EH (cell line): ENCODE data around the gene PTPRA.
A peak's percentile ranks its signal among the peaks of the same experiment; 100 is the strongest.

ENCODE experiments used
- DNase-seq: peaks from one replicate; pipeline ENCODE4 v3.0.0-alpha.2; 2015; ENCODE audit warnings: low read depth

PTPRA gene

GRCh38 chr20:2849529-2849928 lies 23.8 kb upstream of the PTPRA start:
- no peak for DNase-seq

DNA sequence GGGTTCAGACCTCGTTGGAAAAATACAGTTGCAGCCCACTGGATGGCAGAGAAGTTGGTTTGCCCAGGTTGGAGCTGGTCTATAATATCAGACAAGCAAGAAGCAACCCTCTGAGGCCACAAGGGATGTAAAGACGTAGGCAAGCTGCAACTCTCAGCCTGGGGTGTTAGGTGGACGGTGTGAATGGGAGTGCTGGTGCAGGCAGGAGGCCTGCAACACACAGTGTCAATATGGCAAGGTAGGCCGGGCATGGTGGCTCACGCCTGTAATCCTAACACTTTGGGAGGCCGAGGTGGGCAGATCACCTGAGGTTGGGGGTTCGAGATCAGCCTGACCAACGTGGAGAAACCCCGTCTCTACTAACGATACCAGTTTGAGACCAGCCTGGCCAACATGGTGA lies 22.2 kb upstream of the PTPRA start:
- DNase-seq = no peak

DNA sequence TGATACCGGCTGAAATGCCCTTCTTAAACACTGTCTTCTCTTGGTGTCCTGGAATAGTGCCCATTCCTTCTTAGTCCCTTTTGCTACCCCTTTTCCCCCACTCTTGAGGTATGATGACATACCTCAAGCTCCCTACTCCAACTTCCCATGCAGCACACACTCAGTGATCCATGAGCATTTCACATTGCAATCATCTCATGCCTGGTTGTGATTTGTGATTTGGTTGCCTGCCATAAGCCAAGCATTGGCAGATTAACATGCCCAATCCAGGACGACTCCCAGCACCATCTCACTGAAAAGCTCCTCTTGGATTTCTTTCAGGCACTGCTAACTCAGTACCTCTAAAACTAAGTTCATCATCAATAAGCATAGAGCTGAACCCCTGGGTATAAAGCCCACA lies 14.7 kb upstream of the PTPRA start:
- DNase-seq = no peak

DNA sequence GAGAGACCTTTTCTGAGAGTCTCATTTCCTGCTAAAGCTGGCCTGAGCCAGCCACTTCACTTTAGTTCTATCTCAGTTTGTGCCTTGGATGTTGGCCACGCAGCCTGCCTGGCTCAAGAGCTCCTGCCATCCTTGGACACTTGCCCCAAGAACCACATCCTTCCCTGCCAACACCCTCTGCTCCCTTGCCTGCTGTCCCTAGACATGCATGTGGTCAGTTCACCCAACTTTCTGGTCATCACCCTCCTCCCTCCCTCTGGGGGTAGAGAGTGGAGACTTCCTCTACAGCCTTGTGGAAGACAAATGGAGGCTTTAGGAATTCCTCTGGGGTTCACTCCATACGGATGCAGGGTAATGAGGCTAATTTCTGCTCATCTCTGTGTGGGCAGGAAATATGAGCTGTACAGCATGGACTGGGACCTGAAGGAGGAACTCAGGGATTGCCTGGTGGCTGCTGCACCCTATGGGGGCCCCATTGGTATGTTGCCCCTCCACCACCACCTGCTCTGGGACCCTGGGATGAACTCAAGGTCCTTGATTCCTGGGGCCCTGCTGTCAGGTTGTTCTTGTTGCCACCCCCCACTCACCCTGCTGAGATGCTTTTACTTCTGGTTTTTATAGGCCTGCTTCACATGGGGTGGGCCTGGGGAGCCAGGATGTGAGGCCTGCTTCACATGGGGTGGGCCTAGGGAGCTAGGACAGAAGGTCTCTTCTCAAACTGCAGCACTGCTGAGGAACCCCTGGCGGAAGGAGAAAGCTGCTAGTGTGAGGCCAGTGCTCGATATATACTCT lies 13.8 kb upstream of the PTPRA start:
- DNase-seq = peak; percentile 90

GRCh38 chr20:2864626-2865025 lies 8.7 kb upstream of the PTPRA start:
- no peak for DNase-seq

DNA sequence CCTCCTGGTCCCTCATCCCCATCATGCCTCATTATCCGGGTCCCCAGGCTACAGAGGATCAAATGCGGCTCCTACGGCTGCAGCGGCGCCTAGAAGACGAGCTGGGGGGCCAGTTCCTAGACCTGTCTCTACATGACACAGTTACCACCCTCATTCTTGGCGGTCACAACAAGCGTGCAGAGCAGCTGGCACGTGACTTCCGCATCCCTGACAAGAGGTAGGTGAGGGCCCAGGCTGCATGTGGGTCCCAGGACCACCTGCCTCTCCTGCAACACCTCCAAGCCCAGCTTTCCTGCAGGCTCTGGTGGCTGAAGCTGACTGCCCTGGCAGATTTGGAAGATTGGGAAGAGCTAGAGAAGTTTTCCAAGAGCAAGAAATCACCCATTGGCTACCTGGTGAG lies 8.2 kb upstream of the PTPRA start:
- no peak for DNase-seq

DNA sequence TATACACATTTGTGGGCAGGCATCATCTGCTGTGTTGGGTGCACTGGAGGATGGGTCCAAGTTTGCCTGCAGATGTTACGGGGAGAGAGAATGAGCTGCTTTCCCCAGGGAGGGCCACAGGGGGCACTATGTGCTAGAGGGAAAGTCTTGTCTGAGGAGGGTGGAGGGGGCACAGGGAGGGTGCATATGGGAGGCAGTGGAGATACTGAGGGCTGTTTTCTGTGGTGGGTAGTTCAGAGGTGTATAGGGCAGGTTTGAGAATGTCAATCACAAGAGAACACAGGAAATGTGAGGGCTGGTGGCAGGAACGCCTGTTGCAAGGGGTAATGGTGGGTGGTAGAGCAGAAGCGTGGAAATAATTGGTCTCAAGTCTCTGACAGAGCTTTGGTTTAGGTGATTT lies 7.7 kb upstream of the PTPRA start:
- DNase-seq = no peak

- DNase-seq = no peak
Observed at GRCh38 chr20:2866236-2866635, 7.0 kb upstream of the PTPRA start.

DNA sequence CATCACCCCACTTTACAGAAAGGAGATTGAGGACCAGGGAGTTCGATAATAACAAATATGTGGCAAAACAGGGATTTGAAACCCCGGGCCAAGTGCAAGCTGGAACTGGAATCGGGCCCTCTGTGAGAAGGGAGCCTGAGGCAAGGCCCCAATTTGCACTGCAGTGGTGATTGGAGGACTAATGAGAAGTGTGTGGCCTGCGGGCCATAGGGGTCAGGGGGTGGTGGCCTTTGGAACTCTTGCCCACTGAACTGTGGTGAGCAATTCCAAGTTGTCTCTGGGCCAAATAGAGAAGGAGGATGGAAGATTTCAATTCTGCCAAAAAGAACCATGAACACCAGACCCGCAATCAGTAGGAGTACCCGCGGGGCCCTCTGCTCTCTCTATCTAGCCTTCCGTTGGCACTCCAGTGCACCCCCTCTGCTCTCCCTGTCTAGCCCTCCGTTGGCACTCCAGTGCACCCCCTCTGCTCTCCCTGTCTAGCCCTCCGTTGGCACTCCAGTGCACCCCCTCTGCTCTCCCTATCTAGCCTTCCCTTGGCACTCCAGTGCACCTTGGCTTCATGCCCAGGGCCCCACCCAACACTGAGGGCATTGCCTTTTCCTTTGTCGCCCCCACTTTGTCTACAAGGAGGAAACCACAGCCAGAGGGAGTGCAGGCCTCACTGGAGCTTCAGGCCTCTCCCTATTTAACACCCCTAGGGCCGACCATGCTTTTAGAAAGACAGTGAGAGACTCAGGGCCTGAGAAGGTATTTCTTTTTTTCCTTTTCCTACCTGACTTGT lies 6.0 kb upstream of the PTPRA start:
- DNase-seq = no peak

GRCh38 chr20:2869381-2869780 lies 3.9 kb upstream of the PTPRA start:
- DNase-seq = no peak

DNA sequence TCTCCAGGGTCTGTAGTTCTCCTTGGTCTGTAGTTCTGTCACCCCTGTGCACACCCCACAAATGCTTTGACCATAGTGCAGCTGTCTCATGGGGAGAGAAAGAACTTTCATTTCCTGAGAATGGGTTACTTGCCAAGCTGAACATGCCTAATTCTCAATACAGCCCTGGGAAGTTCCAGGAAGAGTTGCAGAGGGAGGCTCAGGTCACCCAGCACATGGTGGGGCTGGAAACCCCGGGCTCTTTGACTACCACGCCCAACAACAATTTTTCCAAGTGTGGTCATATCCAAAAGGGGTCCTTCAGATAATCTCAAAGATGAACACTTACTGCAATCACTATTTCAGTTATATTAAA lies 2.2 kb upstream of the PTPRA start:
- DNase-seq = peak; percentile 27

- DNase-seq = no peak
Observed at GRCh38 chr20:2871661-2872458, 1.4 kb upstream of the PTPRA start.

GRCh38 chr20:2872459-2873009 lies 747 bp upstream of the PTPRA start:
- peak; percentile 57 for DNase-seq

DNA sequence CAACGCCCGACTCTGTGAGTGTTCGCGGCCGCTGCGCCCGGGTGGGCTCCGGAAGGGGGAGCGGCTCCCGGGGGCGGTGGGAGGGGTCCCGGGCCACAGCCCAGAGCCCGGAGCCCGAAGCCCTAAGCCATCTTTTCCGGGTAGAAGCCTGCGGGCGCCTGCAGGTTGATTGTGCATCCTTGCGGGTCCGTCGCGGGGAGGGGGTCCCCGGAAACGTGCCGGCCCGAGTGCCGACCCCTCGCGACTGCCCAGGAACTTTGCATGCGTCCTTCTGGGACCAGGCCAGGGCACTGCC lies 413 bp downstream of the PTPRA start:
- DNase-seq = no peak

DNA sequence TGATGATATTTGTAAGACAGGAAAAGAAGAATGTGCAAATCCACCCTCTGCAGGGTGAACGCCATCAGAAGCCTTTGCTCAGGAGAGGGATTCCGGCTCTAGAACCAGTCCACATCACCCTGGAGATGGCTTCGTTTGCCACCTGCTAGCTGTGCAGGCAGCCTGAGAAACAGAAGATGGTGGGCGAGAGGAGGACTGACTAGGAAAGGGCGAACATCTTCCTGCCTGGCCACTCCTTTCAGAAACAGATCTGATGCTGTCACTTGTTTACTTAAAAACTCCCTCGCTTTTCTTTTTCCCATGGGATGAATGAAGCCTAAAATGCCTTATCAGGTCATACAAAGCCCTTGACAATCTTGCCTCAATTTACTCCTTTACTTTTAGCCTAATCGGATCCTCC lies 1.2 kb downstream of the PTPRA start:
- DNase-seq = peak; percentile 18

GRCh38 chr20:2875690-2876203 lies 2.5 kb downstream of the PTPRA start:
- no peak for DNase-seq

DNA sequence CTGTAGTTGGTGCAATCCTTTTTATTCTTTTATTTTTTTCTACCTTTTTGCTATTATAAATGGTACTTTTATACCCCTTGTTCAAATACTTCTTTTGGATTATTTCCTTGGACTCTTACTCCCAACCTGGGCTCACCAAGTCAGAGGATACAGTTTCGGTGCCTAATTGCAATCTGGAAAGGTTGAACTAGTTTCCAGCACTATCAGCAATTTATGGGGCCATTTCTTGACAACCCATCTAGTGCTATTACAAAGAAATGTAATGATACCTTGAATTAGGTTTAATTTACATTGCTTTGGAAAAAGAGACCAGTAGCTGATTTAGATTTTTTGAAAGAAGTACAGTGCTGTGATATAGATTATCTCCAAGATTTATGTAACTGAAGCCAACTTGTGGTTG lies 5.2 kb downstream of the PTPRA start:
- no peak for DNase-seq

DNA sequence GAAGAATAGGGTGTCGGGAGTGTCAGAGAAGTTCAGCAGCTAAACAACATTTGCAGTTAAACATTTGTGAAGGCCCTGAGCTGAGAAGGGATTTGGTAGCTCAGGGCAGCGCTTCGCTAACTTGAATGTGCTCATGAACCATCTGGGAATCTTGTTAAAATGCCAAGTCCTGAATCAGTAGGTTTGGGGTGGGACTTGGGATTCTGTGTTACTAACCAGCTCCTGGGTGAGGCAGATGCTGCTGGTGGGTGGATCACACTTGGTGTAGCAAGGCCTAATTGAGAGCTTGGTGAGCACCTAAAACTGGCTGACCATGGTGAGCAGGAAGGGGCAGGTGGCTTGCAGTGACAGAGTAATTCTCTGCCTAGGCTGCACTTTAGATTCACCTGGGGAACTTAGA lies 5.9 kb downstream of the PTPRA start:
- peak; percentile 84 for DNase-seq

DNA sequence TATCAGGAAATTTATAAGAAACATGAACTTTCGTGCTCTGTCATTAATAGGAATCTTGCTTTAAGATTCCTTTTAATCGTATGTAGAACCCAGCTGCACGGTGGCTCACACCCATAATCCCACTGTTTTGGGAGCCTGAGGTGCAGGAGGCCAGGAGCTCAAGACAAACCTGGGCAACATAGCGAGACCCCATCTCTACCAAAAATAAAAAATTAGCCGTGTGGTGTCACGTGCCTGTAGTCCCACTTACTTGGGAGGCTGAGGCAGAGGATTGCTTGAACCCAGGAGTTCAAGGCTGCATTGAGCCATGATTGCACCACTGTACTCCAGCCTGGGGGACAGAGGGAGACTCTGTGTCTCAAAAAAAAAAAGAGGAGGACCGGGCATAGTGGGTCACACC lies 7.4 kb downstream of the PTPRA start:
- no peak for DNase-seq

- no peak for DNase-seq
Observed at GRCh38 chr20:2883726-2884637, 10.7 kb downstream of the PTPRA start.

DNA sequence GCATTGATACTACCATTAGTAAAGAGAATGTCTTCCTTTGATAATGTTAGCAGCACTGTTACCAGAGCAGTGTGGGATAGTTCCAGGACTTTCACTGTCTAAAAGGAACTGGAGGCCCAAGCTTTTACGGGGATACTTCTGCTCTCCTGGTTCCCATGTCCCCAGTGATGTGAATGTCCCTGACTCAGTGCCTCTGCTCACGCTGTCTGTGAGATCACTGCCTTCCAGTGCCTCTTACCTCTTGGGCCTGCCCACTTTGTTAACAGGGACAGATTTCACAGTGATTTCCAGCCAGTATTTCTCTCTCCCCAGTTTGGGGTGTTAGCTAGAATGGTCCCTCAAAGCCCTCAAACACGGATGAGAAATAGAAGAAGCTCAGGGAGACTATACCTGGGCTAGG lies 14.4 kb downstream of the PTPRA start:
- DNase-seq = no peak
